Heart left ventricle (tissue), 13 donors: ENCODE data around the gene VWC2L.

ENCODE experiments used
- POLR2A ChIP-seq, 2 donors: fragments of 450-650 bp; IDR thresholded peaks; one replicate each; pipeline ENCODE4 v1.6.1; 2017; ENCODE audit warnings: antibody characterized with exemption in 2 of 2, mild to moderate bottlenecking in 2 of 2, moderate library complexity in 2 of 2
- TF ChIP-seq, protein P1 (sequence below), 12 donors: fragments of 200-600 bp; sonication (generic) in 4 of 12; IDR thresholded peaks; one replicate each; pipeline versions ENCODE4 v1.5.0 to v1.8.0; 2018 to 2022; ENCODE audit warnings: antibody characterized with exemption in 12 of 12, mild to moderate bottlenecking in 5 of 12
- donor health status: ischemic (EF 13 %, LVEDD 7.1; RV severe dilation, severe dysfunction).
- donor health status: DM: no; HTN: yes; CAD: no.
- donor health status: DM: no; HTN: no; CAD: no.
- donor health status: ischemic (EF 25% LVEDD 6.9; RV normal size, moderate dysfunction).
- donor health status: ischemic (EF 25% LVEDD 5.7; RV mildly dilated, moderate dysfunction).
- donor health status: ischemic (EF 35%, LVEDD 5.7; RV mildly dilated, moderate dysfunction).
- donor health status: nonischemic (EF 11% LVEDD 7.7; RV severe dilation, severe dysfunction).
- donor health status: DM: yes; HTN: yes; CAD: no.
- donor health status: PGD.
- donor health status: ischemic (EF 29% LVEDD 5.4; RV normal size, mild dysfunction).
- donor health status: nonischemic (EF 23%, LVEDD 6.1; RV moderate dilation, normal function).

DNA sequence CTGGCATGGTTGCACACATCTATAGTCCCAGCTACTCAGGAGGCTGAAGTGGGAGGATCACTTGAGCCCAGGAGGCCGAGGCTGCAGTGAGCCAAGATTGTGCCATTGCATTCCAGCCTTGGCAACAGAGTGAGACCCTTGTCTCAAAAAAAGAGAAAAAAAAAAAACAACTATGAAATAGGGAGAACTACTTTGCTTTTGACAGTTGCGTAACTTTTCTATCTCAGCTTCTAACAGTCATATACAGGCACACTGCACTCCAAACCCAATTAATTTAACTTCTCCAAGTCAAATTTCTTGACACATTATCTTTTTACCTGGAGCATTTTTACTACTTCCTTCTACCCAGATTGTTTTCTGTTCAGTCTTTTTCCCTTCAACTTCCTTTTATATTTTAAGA, 24.1 kb upstream of the VWC2L start:
- TF ChIP-seq POLR2A (IDR thresholded peaks at IDR 0.05): no peak
- TF ChIP-seq, protein P1, sequence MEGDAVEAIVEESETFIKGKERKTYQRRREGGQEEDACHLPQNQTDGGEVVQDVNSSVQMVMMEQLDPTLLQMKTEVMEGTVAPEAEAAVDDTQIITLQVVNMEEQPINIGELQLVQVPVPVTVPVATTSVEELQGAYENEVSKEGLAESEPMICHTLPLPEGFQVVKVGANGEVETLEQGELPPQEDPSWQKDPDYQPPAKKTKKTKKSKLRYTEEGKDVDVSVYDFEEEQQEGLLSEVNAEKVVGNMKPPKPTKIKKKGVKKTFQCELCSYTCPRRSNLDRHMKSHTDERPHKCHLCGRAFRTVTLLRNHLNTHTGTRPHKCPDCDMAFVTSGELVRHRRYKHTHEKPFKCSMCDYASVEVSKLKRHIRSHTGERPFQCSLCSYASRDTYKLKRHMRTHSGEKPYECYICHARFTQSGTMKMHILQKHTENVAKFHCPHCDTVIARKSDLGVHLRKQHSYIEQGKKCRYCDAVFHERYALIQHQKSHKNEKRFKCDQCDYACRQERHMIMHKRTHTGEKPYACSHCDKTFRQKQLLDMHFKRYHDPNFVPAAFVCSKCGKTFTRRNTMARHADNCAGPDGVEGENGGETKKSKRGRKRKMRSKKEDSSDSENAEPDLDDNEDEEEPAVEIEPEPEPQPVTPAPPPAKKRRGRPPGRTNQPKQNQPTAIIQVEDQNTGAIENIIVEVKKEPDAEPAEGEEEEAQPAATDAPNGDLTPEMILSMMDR (IDR thresholded peaks at IDR 0.05): no peak
